Choroid plexus epithelial cell (primary cell): ENCODE measurements around the gene MC2R.

Experiments
- DNase-seq: peaks from one replicate; pipeline ENCODE4 v3.0.0-alpha.2; 2010; ENCODE audit warnings: low read depth
- H3K4me3 ChIP-seq: 2 replicates; pipeline ENCODE4 v1.5.1; 2011; ENCODE audit warnings: low read depth, mild to moderate bottlenecking, control low read depth, low read length, moderate library complexity
- TF ChIP-seq, protein P1 (sequence below): conservative IDR thresholded peaks from 2 replicates; pipeline ENCODE4 v1.5.1; 2011; ENCODE audit warnings: low read depth, mild to moderate bottlenecking, control low read depth, inconsistent platforms, low read length, moderate library complexity

MC2R gene

DNA sequence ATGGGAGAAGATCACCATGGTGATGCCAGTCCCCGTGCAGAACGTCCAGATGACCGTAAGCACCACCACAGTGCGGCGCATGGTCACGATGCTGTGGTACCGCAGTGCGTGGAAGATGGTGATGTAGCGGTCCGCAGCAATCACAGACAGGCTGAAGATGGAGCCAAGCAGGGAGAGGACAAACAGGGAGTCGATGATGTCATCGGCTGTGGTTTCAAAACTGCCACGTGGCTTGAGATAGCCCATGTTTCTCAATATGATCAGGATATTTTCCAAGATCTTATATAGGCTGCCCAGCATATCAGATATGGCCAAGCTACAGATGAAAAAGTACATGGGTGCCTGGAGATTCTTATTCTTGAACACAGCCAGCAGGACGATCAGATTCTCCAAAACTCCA, 30.3 kb downstream of the MC2R start:
- TF ChIP-seq, protein P1, sequence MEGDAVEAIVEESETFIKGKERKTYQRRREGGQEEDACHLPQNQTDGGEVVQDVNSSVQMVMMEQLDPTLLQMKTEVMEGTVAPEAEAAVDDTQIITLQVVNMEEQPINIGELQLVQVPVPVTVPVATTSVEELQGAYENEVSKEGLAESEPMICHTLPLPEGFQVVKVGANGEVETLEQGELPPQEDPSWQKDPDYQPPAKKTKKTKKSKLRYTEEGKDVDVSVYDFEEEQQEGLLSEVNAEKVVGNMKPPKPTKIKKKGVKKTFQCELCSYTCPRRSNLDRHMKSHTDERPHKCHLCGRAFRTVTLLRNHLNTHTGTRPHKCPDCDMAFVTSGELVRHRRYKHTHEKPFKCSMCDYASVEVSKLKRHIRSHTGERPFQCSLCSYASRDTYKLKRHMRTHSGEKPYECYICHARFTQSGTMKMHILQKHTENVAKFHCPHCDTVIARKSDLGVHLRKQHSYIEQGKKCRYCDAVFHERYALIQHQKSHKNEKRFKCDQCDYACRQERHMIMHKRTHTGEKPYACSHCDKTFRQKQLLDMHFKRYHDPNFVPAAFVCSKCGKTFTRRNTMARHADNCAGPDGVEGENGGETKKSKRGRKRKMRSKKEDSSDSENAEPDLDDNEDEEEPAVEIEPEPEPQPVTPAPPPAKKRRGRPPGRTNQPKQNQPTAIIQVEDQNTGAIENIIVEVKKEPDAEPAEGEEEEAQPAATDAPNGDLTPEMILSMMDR = no peak
- no peak for DNase-seq
- H3K4me3 ChIP-seq = no peak overlapping the region

DNA sequence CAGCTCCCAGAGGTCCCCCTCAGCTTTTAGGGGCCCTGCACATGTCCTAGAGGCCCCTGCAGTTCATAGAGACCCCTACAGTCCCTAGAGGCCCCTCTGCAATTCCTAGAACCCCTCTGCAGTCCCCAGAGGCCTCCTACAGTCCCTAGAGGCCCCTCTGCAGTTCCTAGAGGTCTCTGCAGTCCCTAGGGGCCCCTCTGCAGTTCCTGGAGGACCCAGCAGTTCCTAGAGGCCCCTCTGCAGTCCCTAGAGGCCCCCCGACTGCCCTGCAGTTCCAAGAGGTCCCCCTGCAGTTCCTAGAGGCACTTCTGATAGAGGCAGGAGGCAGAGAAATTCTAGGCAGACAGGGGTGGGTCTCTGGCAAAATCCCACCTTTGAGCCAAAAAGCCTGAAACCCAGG, 35.4 kb downstream of the MC2R start:
- TF ChIP-seq, protein P1 = no peak
- no peak for DNase-seq
- no peak overlapping the region for H3K4me3 ChIP-seq

DNA sequence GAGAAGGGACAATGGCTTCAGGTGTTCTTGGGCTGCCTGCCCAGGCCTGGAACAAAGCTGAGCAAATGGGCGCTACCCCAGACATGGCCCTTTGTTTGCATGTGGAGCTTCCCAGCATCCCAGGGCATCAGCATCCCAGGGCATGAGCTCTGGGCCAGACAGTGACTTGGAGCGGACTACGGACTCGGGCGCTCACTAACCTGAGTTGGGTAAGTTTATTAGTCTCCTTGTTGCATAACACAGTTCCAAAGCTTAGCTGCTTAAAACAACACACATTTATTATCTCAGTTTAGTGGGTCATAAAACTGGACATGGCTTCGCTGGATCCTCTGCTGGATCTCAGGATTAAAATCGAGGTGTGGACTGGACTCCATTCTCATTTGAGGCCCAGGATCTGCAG, 35.8 kb downstream of the MC2R start:
- TF ChIP-seq, protein P1 = no peak
- H3K4me3 ChIP-seq = no peak overlapping the region
- no peak for DNase-seq

DNA sequence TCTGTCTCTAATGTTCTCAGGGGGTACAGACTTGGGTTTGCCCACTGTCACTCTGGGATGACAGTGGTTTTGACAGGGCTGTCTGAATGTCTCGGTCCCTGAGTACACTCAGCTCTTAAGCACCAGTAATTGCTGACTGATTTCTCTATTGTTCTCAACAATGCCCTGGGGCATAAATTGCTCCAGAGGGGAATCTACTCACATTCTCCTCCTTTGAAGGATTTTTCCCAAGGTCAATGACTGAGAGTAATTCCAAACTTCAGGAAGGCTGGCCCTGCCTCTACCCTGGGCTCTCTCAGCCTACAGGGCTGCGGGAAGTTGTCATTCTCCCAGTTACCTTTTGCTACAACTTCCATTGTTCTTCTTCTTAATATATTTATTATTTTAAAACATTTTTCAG, 36.5 kb downstream of the MC2R start:
- DNase-seq = no peak
- TF ChIP-seq, protein P1 = no peak
- H3K4me3 ChIP-seq = no peak overlapping the region

DNA sequence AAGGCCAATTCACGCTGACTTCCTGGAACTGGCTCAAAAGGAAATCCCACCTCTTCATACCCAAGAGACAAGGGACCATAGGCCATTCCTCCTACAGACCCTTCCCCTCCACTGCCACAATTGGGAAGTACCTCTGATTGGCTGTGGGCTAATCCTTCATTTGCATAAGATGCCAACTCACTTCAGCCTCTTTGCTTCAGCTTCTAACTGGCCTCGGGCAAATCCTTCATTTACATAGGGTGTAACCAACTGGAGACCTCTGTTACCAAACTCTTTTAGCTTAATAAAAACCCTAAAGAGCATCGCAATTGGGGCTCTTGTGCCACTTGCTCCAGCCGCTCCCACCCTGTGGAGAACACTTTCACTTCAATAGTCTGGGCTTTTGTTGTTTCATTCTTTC, 38.2 kb downstream of the MC2R start:
- TF ChIP-seq, protein P1 = no peak
- no peak overlapping the region for H3K4me3 ChIP-seq

DNA sequence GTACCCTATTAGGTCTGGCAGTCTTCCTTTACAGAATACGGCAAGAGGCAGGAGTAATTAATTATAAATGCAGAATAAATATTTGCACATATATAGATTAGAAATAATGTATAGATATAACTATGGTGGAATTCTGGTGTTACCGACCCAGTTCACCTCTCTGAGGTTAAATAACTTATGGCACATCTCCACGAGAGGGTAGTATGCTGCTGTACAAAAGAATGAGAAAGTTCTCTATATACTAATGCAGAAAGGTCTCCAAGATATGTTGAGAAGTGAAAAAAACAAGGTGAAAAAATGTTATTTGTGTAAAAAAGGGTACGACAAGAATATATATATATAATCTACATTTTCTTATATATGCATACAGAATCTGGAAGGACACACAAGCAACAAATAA, 40.8 kb downstream of the MC2R start:
- H3K4me3 ChIP-seq = no peak overlapping the region
- DNase-seq = no peak
- TF ChIP-seq, protein P1 = no peak

More for the DNA sequence above, 38.2 kb downstream of the MC2R start:
- no peak for DNase-seq

DNA sequence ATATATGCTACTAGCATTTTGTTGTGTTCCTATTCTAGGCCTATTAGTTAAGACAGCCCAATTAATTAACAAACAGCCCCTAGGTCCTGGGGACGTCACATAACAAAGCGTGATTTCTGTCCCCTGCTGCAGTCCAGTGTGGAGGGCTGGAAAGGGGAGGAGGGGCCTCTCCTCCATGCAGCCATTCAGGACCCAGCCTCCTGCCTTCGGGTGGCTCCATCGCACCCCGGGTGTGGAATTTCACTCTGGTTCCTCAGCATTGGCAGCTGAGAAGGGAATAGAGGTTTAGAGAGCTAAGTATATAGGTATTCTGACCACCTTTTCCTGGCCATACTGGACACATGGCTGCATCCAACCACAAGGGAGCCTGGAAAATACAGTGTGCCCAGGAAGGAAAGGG, 42.4 kb downstream of the MC2R start:
- H3K4me3 ChIP-seq = no peak overlapping the region
- no peak for DNase-seq
- TF ChIP-seq, protein P1 = no peak
